Measurements from ENCODE around the gene SFRP4. TPM values are rescaled to one million over a fixed set of nuclear protein-coding genes. Genes with fewer than 3 reads are reported as not detected.

The SFRP4 gene
- total and polyA plus RNA-seq, 2 of the 4 experiments (the other 2 are of a cell fraction) = not detected

GRCh38 chr7:37915438-37915837 lies 1.2 kb downstream of the SFRP4 start:
- WGBS, 2 experiments (ENCODE audit: extremely low coverage in 2 of 2, insufficient read length in 1 of 2) = no CpG with 5 or more reads among the region's 5 CpGs

More at GRCh38 chr7:37915438-37915837, 1.2 kb downstream of the SFRP4 start:
- Histone ChIP-seq H2AK9ac (replicated peaks; ENCODE audit: low read depth, low read length, poor library complexity) (no peak overlapping the region), H2BK120ac (ENCODE audit: low read depth, low read length) (no peak overlapping the region), H3K9me3 (ENCODE audit: control insufficient read depth, insufficient read depth, low read length) (no peaks in the 10 kb centered on the region), H2BK5ac (ENCODE audit: low read depth, low read length, poor library complexity, severe bottlenecking) (no peak overlapping the region), H4K5ac (ENCODE audit: low read depth, low read length) (no peak overlapping the region), H2BK15ac (ENCODE audit: low read depth, low read length) (no peak overlapping the region), H3K9me1 (ENCODE audit: insufficient read depth, low read length) (no peaks in the 10 kb centered on the region), H3K27me3 (ENCODE audit: control insufficient read depth, insufficient read depth, low read length) (peaks cover 3% of the 10 kb centered on the region; the same call in 1 of the 2 replicates), H4K8ac (ENCODE audit: low read depth in 2 of 2, low read length in 2 of 2) (no peak overlapping the region), H3K36me3 (ENCODE audit: control insufficient read depth, insufficient read depth, low read length) (no peaks in the 10 kb centered on the region), H3K4ac (ENCODE audit: low read depth, low read length) (no peak overlapping the region), H2AK5ac (ENCODE audit: low read depth, low read length) (no peak overlapping the region), H3K4me1 (ENCODE audit: control insufficient read depth, insufficient read depth, low read length) (no peaks in the 10 kb centered on the region), H2AFZ (replicated peaks; ENCODE audit: low read length, poor library complexity) (no peak overlapping the region), H4K20me1 (ENCODE audit: insufficient read depth, low read length) (no peaks in the 10 kb centered on the region), H3K79me1 (ENCODE audit: low read depth in 1 of 2, low read length in 2 of 2) (no peaks in the 10 kb centered on the region), H3K56ac (ENCODE audit: extremely low read depth, insufficient read depth, low read length) (no peak overlapping the region), H3K4me3 (ENCODE audit: insufficient read depth, low read depth, low read length) (no peak overlapping the region), H3K18ac (ENCODE audit: low read depth, low read length) (no peak overlapping the region), H3K9ac (ENCODE audit: low read depth, low read length) (no peak overlapping the region), H3K4me2 (ENCODE audit: low read depth, low read length) (no peak overlapping the region), H4K91ac (ENCODE audit: insufficient read depth, low read depth, low read length) (no peak overlapping the region), H3K14ac (replicated peaks; ENCODE audit: low read depth, low read length) (no peak overlapping the region), H3K23ac (ENCODE audit: low read depth, low read length) (no peak overlapping the region), H2BK20ac (ENCODE audit: low read depth, low read length) (no peak overlapping the region), H3K27ac (ENCODE audit: insufficient read depth, low read length) (no peak overlapping the region)
- BruUV-seq (replicated peaks) = no TSS peak
- ATAC-seq (ENCODE audit: low read depth) = no peak
- dilution Hi-C loops (cut with HindIII; ENCODE audit: low sequenced_read_pairs, unreplicated experiment) (no loop called here), in situ Hi-C loops (cut with MboI; ENCODE audit: low sequenced_read_pairs) (no loop called here), intact Hi-C loops (cut with micrococcal nuclease) (no loop called here)
- TF ChIP-seq BHLHE40 (IDR thresholded peaks at IDR 0.05; ENCODE audit: low read depth, low read length) = no peak
- ChIA-PET POLR2A (ENCODE audit: unreplicated experiment) (no interaction called here), CTCF (no interaction called here)
- DNase-seq = no peak

Measured in IMR-90 (cell line).